HEK293 (cell line): Measurements from ENCODE around the gene SLC48A1.

Experiments
- CTCF ChIA-PET: fragments of 350-600 bp; formaldehyde crosslinking; extraction: SDS; loops from one replicate; lab custom pipeline; 2021; ENCODE audit warnings: antibody characterized with exemption; lab: Yijun Ruan, JAX
- POLR2A ChIA-PET: fragments of 300-600 bp; formaldehyde crosslinking; extraction: SDS; loops from one replicate; lab custom pipeline; 2020; ENCODE audit warnings: antibody characterized with exemption, inconsistent platforms; lab: Yijun Ruan, JAX
- H3K27ac ChIP-seq: fragments of 200-500 bp; sonication (Bioruptor generic); 2 replicates; pipeline ENCODE4 v1.5.1; 2014; ENCODE audit warnings: low read depth, low read length, control low read depth, inconsistent platforms; ENCODE audit errors: extremely low read depth
- H3K36me3 ChIP-seq, 2 experiments: fragments of 200-500 bp in 1 of 2; sonication (Bioruptor generic) in 1 of 2; 1 replicate in 1 of 2; 2 replicates in 1 of 2; pipeline ENCODE4 v1.5.1; 2014 to 2017; ENCODE audit warnings: inconsistent platforms in 2 of 2, low read length in 2 of 2; ENCODE audit not compliant: control insufficient read depth in 2 of 2, insufficient read depth in 1 of 2
- H3K4me1 ChIP-seq: fragments of 200-500 bp; sonication (Bioruptor generic); 2 replicates; pipeline ENCODE4 v1.5.1; 2014; ENCODE audit warnings: mild to moderate bottlenecking, low read length, inconsistent platforms; ENCODE audit not compliant: control insufficient read depth, insufficient read depth
- H3K4me3 ChIP-seq: 2 replicates; pipeline ENCODE4 v1.5.1; 2011; ENCODE audit warnings: low read depth, mild to moderate bottlenecking, control low read depth, low read length, moderate library complexity
- H3K9me3 ChIP-seq: fragments of 200-500 bp; sonication (Bioruptor generic); 2 replicates; pipeline ENCODE4 v1.5.1; 2014; ENCODE audit warnings: low read depth, low read length, inconsistent platforms; ENCODE audit not compliant: control insufficient read depth, insufficient read depth
- GLIS1 ChIP-seq: fragments of 450-650 bp; formaldehyde crosslinking; IDR thresholded peaks from 2 replicates; pipeline ENCODE4 v1.5.1; 2016; ENCODE audit warnings: missing biosample characterization, missing genetic modification characterization
- KLF10 ChIP-seq: fragments of 450-650 bp; IDR thresholded peaks from 2 replicates; pipeline ENCODE4 v1.5.1; 2018; ENCODE audit warnings: missing biosample characterization, mild to moderate bottlenecking, missing genetic modification characterization
- MEIS1 ChIP-seq: sonication (generic); formaldehyde crosslinking; IDR thresholded peaks from 2 replicates; pipeline ENCODE4 v1.8.1; 2022; ENCODE audit warnings: missing genetic modification reagents, mild to moderate bottlenecking, borderline replicate concordance
- MZF1 ChIP-seq: fragments of 450-650 bp; formaldehyde crosslinking; IDR thresholded peaks from 2 replicates; pipeline ENCODE4 v1.5.1; 2017; ENCODE audit warnings: missing biosample characterization, missing genetic modification characterization, borderline replicate concordance
- SETDB1 ChIP-seq: IDR thresholded peaks from one replicate; pipeline ENCODE4 v1.6.1; 2017; ENCODE audit warnings: mild to moderate bottlenecking, low read length, moderate library complexity, mixed read lengths; ENCODE audit not compliant: insufficient read length
- ZBTB21 ChIP-seq: fragments of 450-650 bp; formaldehyde crosslinking; IDR thresholded peaks from 2 replicates; pipeline ENCODE4 v1.5.1; 2017; ENCODE audit warnings: missing biosample characterization, missing genetic modification characterization
- ZFP41 ChIP-seq: fragments of 450-650 bp; formaldehyde crosslinking; IDR thresholded peaks from 2 replicates; pipeline ENCODE4 v1.5.1; 2016; ENCODE audit warnings: missing biosample characterization, missing genetic modification characterization, borderline replicate concordance
- ZNF132 ChIP-seq: fragments of 450-650 bp; formaldehyde crosslinking; IDR thresholded peaks from 2 replicates; pipeline ENCODE4 v1.5.1; 2017; ENCODE audit warnings: missing biosample characterization, missing genetic modification characterization, borderline replicate concordance
- ZNF16 ChIP-seq: fragments of 450-650 bp; formaldehyde crosslinking; IDR thresholded peaks from 2 replicates; pipeline ENCODE4 v1.5.1; 2016; ENCODE audit warnings: low read depth, missing biosample characterization, missing genetic modification characterization
- ZNF221 ChIP-seq: fragments of 450-650 bp; formaldehyde crosslinking; IDR thresholded peaks from 2 replicates; pipeline ENCODE4 v1.5.1; 2017; ENCODE audit warnings: missing biosample characterization, missing genetic modification characterization, borderline replicate concordance
- ZNF623 ChIP-seq: fragments of 450-650 bp; formaldehyde crosslinking; IDR thresholded peaks from 2 replicates; pipeline ENCODE4 v1.5.1; 2016; ENCODE audit warnings: missing biosample characterization, missing genetic modification characterization
- ZNF629 ChIP-seq: fragments of 450-650 bp; formaldehyde crosslinking; IDR thresholded peaks from 2 replicates; pipeline ENCODE4 v1.5.1; 2017; ENCODE audit warnings: missing biosample characterization, missing genetic modification characterization
- ZNF658 ChIP-seq: fragments of 450-650 bp; formaldehyde crosslinking; IDR thresholded peaks from 2 replicates; pipeline ENCODE4; 2016; ENCODE audit warnings: missing biosample characterization, missing genetic modification characterization
- ZNF660 ChIP-seq: fragments of 450-650 bp; IDR thresholded peaks from 2 replicates; pipeline ENCODE4 v1.5.1; 2018; ENCODE audit warnings: missing biosample characterization, mild to moderate bottlenecking, missing genetic modification characterization
- ZNF664 ChIP-seq: fragments of 450-650 bp; formaldehyde crosslinking; IDR thresholded peaks from 2 replicates; pipeline ENCODE4 v1.5.1; 2016; ENCODE audit warnings: missing biosample characterization, missing genetic modification characterization
- ZNF677 ChIP-seq: fragments of 450-650 bp; IDR thresholded peaks from 2 replicates; pipeline ENCODE4 v1.5.0; 2018; ENCODE audit warnings: missing biosample characterization, mild to moderate bottlenecking, missing genetic modification characterization, moderate library complexity
- TF ChIP-seq, protein P1 (sequence below): fragments of 450-650 bp; formaldehyde crosslinking; IDR thresholded peaks from 2 replicates; pipeline ENCODE4 v1.5.1; 2016; ENCODE audit warnings: missing biosample characterization, missing genetic modification characterization
- TF ChIP-seq, protein P2 (sequence below): fragments of 450-650 bp; formaldehyde crosslinking; IDR thresholded peaks from 2 replicates; pipeline ENCODE4 v1.5.1; 2017; ENCODE audit warnings: missing biosample characterization, missing genetic modification characterization
- TF ChIP-seq, protein P3 (sequence below): IDR thresholded peaks from 2 replicates; pipeline ENCODE4 v1.6.1; 2011; ENCODE audit warnings: mild to moderate bottlenecking, low read depth, low read length, borderline replicate concordance
- TF ChIP-seq, protein P4 (sequence below): fragments of 450-650 bp; formaldehyde crosslinking; IDR thresholded peaks from 2 replicates; pipeline ENCODE4 v1.5.1; 2017; ENCODE audit warnings: missing biosample characterization, missing genetic modification characterization

The SLC48A1 gene

DNA sequence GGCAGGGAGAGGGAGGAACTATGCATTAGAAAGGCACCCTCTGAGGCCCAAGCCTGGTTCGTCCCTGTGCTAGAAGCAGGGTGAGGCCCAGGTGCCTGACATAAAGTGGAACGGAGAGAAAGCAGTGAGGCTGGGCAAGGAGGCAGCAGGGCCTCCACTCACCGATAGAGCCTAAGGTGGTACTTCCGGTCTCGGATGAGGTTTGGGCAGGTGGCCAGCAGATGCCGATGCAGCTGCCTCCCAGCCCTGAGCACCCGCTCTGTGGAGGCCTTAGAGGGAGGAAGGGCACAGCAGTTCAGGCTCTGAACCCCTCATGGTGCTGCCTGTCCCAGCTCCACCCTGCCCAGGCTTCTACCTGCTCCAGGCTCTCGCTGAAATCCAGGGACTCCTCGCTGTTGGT is 21.5 kb upstream of the SLC48A1 start:
- TF ChIP-seq KLF10 (tag by site-specific recombination) (no peak), ZFP41 (no peak), MEIS1 (no peak), ZNF658 (tag by site-specific recombination) (no peak), ZNF629 (tag by site-specific recombination) (no peak), ZBTB21 (tag by site-specific recombination) (no peak), ZNF664 (tag by site-specific recombination) (no peak), MZF1 (tag by site-specific recombination) (no peak), ZNF623 (tag by site-specific recombination) (no peak), ZNF677 (tag by site-specific recombination) (no peak), ZNF660 (tag by site-specific recombination) (no peak), ZNF16 (tag by site-specific recombination) (no peak), GLIS1 (no peak), ZNF221 (tag by site-specific recombination) (no peak)
- TF ChIP-seq, protein P1, sequence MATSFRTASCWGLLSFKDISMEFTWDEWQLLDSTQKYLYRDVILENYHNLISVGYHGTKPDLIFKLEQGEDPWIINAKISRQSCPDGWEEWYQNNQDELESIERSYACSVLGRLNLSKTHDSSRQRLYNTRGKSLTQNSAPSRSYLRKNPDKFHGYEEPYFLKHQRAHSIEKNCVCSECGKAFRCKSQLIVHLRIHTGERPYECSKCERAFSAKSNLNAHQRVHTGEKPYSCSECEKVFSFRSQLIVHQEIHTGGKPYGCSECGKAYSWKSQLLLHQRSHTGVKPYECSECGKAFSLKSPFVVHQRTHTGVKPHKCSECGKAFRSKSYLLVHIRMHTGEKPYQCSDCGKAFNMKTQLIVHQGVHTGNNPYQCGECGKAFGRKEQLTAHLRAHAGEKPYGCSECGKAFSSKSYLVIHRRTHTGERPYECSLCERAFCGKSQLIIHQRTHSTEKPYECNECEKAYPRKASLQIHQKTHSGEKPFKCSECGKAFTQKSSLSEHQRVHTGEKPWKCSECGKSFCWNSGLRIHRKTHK (tag by site-specific recombination) = no peak
- TF ChIP-seq, protein P2, sequence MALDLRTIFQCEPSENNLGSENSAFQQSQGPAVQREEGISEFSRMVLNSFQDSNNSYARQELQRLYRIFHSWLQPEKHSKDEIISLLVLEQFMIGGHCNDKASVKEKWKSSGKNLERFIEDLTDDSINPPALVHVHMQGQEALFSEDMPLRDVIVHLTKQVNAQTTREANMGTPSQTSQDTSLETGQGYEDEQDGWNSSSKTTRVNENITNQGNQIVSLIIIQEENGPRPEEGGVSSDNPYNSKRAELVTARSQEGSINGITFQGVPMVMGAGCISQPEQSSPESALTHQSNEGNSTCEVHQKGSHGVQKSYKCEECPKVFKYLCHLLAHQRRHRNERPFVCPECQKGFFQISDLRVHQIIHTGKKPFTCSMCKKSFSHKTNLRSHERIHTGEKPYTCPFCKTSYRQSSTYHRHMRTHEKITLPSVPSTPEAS (tag by site-specific recombination) = no peak
- TF ChIP-seq, protein P3, sequence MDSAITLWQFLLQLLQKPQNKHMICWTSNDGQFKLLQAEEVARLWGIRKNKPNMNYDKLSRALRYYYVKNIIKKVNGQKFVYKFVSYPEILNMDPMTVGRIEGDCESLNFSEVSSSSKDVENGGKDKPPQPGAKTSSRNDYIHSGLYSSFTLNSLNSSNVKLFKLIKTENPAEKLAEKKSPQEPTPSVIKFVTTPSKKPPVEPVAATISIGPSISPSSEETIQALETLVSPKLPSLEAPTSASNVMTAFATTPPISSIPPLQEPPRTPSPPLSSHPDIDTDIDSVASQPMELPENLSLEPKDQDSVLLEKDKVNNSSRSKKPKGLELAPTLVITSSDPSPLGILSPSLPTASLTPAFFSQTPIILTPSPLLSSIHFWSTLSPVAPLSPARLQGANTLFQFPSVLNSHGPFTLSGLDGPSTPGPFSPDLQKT = no peak
- TF ChIP-seq, protein P4, sequence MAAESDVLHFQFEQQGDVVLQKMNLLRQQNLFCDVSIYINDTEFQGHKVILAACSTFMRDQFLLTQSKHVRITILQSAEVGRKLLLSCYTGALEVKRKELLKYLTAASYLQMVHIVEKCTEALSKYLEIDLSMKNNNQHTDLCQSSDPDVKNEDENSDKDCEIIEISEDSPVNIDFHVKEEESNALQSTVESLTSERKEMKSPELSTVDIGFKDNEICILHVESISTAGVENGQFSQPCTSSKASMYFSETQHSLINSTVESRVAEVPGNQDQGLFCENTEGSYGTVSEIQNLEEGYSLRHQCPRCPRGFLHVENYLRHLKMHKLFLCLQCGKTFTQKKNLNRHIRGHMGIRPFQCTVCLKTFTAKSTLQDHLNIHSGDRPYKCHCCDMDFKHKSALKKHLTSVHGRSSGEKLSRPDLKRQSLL (tag by site-specific recombination) = no peak
- CTCF ChIA-PET = interaction anchor here (10.6 to 14.1 kb wide), 2 partner anchors 10 to 17 kb away, joined by 108 to 241 read pairs; no protein-coding TSS in a partner anchor
- H3K4me1 ChIP-seq = peaks cover 4% of the 10 kb centered on the region; the same call in 1 of the 2 replicates
- H3K27ac ChIP-seq = no peak overlapping the region
- no peaks in the 10 kb centered on the region for H3K9me3 ChIP-seq
- H3K4me3 ChIP-seq = no peak overlapping the region
- no peaks in the 10 kb centered on the region for H3K36me3 ChIP-seq
- POLR2A ChIA-PET = no interaction called here

DNA sequence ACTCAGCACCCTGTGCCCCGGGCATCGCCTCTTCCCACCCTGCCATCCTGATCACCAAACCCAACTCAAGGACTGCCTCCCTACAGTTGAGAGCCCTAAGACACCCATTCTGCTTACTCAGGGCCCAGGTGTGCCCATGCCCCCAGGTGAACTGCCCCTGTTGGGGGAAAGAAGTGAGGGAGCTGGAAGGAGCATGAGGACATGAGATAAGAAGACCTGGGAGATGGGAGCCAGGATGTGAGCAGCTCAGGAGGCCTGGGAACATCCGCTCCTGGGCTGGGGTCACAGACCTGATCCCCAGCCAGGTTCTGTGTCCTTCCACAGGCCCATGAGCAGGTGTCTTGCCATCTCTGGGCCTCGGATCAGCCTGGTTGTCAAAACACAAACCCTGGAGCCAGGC is 20.9 kb upstream of the SLC48A1 start:
- CTCF ChIA-PET = interaction anchor here (0.7 to 14.1 kb wide), 4 partner anchors 10 to 38 kb away, joined by 3 to 241 read pairs (median 56); no protein-coding TSS in a partner anchor
- Histone ChIP-seq H3K36me3 (no peaks in the 10 kb centered on the region), H3K9me3 (no peaks in the 10 kb centered on the region), H3K4me3 (no peak overlapping the region), H3K4me1 (peaks cover 4% of the 10 kb centered on the region; the same call in 1 of the 2 replicates), H3K27ac (no peak overlapping the region)
- POLR2A ChIA-PET = no interaction called here
- TF ChIP-seq SETDB1 (no peak), ZNF132 (tag by site-specific recombination) (no peak)
